Subcutaneous adipose tissue (tissue), 4 donors: ENCODE measurements around the gene RNGTT. TPM values are rescaled to one million over a fixed set of nuclear protein-coding genes. Genes with fewer than 3 reads are reported as not detected.

Experiments
- CTCF ChIP-seq: fragments of 450-650 bp; IDR thresholded peaks from one replicate; pipeline ENCODE4 v1.5.1; 2016; ENCODE audit warnings: low read depth, mild to moderate bottlenecking, control low read depth, antibody characterized with exemption, moderate library complexity
- total RNA-seq, 4 donors: library from RNA; depleted of rRNA; stranded (reverse); fragments of >200 nt; gene quantifications; one replicate each; pipeline ENCODE4 v1.1.0, GENCODE V29; 2016

Gene RNGTT
- total RNA-seq, 4 donors from 2014 or later = 10.2 to 22.3 (median 13.4) TPM

DNA sequence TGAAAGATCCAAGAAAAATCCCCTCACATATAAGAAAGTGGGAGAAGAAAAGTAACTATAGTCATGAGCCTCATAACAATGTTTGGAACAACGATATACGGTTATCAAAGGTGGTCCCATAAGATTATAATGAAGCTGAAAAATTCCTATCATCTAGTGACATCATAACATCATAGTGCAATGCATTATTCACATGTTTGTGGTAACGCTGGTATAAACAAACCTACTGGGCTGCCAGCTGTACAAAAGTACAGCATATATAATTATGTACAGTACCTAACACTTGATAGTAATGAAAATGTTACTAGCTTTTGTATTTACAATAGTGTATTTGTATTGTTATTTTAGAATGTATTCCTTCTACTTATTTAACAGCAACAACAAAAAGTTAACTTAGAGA, 240.7 kb downstream of the RNGTT start:
- TF ChIP-seq CTCF = no peak

DNA sequence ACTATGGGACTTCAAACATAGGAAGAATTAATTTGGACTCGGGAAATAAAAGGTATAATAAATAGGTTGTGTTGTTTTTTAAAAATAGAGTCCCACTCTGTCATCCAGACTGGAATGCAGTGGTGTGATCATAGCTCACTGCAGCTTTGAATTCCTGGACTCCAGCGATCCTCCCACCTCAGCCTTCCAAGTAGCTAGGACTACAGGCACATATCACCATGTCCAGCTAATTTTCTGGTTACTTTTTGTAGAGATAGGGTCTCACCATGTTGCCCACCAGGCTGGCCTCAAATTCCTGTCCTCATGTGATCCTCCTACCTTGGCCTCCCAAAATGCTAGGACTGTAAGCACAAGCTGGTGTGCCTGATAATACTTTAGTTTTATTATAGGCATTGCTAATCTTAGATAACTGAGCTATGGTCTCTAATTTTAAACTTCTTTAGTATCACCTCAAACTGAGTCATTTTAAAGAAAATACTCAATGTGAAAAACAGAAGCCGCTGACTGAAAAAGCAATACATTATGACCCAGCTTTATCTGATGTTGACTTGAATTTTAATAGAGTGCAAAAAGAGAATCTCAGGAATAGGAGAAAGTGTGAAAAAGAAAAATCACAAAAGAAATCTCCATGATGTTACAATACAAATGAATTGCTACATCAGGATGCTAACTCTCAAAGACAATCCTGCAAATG, 251.0 kb downstream of the RNGTT start:
- TF ChIP-seq CTCF = no peak

DNA sequence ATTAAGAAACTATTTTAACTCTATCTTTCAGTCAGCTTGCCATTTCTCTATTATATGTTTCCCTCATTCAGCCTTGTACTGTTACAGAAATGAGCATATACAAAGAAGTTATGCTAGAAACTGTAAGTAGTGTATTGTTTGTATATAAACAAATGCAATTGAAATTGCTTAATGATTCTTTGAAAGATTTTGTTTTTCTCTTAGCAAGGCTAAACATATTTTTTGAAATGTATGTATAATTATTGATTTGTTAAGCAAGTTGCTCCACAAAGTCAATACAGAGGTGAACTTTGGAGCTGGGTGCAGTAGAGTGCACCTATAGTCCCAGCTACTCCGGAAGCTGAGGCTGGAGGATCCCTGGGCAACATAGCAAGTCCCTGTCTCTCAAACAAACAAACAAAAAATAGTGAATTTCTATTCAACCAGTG, 253.6 kb downstream of the RNGTT start:
- TF ChIP-seq CTCF = no peak

- TF ChIP-seq CTCF = no peak
Measured at GRCh38 chr6:88708197-88708744, 255.1 kb downstream of the RNGTT start.

- no peak for TF ChIP-seq CTCF
Measured at GRCh38 chr6:88705601-88706000, 257.8 kb downstream of the RNGTT start.

- no peak for TF ChIP-seq CTCF
Measured at GRCh38 chr6:88704980-88705379, 258.4 kb downstream of the RNGTT start.

DNA sequence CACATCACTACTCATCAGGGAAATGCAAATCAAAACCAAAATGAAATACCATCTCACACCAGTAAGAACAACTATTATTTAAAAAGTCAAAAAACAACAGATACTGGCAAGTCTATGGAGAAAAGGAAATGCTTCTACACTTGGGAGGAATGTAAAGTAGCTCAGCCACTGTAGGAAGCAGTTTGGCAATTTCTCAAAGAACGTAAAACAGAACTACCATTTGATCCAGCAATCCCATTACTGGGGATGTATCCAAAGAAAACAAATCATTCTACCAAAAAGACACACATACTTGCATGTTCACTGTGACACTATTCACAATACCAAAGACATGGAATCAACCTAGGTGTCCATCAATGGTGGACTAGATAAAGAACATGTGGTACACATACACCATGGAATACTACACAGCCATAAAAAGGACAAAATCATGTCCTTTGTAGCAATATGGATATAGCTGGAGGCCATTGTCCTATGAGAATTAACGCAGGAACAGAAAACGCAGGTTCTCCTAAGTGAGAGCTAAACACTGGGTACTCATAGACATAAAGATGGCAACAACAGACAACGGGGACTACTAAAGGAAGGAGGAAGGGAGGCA, 260.4 kb downstream of the RNGTT start:
- no peak for TF ChIP-seq CTCF
